ENCODE measurements around the gene ITGB3.

Gene ITGB3

GRCh38 chr17:47304186-47304585 lies 50.6 kb downstream of the ITGB3 start:
- no peak for DNase-seq

- DNase-seq: no peak
These were observed 51.8 kb downstream of the ITGB3 start for GRCh38 chr17:47305302-47305923.

GRCh38 chr17:47310186-47310733 lies 56.6 kb downstream of the ITGB3 start:
- DNase-seq: no peak

- no peak for DNase-seq
These were observed 57.8 kb downstream of the ITGB3 start for GRCh38 chr17:47311420-47311819.

- DNase-seq: peak; percentile 45
These were observed 62.0 kb downstream of the ITGB3 start for GRCh38 chr17:47315451-47316266.

- no peak for DNase-seq
These were observed 62.7 kb downstream of the ITGB3 start for GRCh38 chr17:47316311-47316710.

- no peak for DNase-seq
These were observed 63.5 kb downstream of the ITGB3 start for GRCh38 chr17:47317119-47317518.

GRCh38 chr17:47318197-47318918 lies 64.7 kb downstream of the ITGB3 start:
- DNase-seq: no peak

GRCh38 chr17:47320879-47321502 lies 67.4 kb downstream of the ITGB3 start:
- no peak for DNase-seq

GRCh38 chr17:47323382-47324223 lies 70.0 kb downstream of the ITGB3 start, which contains the start of gene EFCAB13:
TSS of gene EFCAB13 (plus strand) at chr17:47323955. CDS start at chr17:47328354, 4,399 bp downstream.
- peak; percentile 77 for DNase-seq

- DNase-seq: no peak
These were observed 70.8 kb downstream of the ITGB3 start for GRCh38 chr17:47324224-47325020.

- DNase-seq: no peak
These were observed 71.5 kb downstream of the ITGB3 start for GRCh38 chr17:47325176-47325575.

- no peak for DNase-seq
These were observed 76.9 kb downstream of the ITGB3 start for GRCh38 chr17:47330548-47330947.

- no peak for DNase-seq
These were observed 78.7 kb downstream of the ITGB3 start for GRCh38 chr17:47332287-47332686.

GRCh38 chr17:47335101-47335936 lies 81.7 kb downstream of the ITGB3 start:
- no peak for DNase-seq

GRCh38 chr17:47338026-47338425 lies 84.4 kb downstream of the ITGB3 start:
- no peak for DNase-seq

GRCh38 chr17:47352848-47353247 lies 99.2 kb downstream of the ITGB3 start:
- no peak for DNase-seq

- DNase-seq: no peak
These were observed 105.0 kb downstream of the ITGB3 start for GRCh38 chr17:47358652-47359051.
